GM23338 (cell line): Measurements from ENCODE around the gene OSBPL5. TPM values are rescaled to one million over a fixed set of nuclear protein-coding genes. Genes with fewer than 3 reads are reported as not detected.

Experiments used
- ATAC-seq: fragments of 200-7000 bp; cut with Tn5 transposase; 3 replicates; pipeline ENCODE4 v1.9.1; 2020
- DNase-seq: peaks from one replicate; pipeline ENCODE4 v3.0.0-alpha.2; 2015; ENCODE audit warnings: low spot score
- H2AFZ ChIP-seq: fragments of 200-600 bp; sonication (generic); 2 replicates; pipeline ENCODE4 v1.8.0; 2016; ENCODE audit warnings: antibody characterized with exemption, mild to moderate bottlenecking, moderate library complexity
- H3F3A ChIP-seq: fragments of 200-600 bp; sonication (generic); replicated peaks from 2 replicates; pipeline ENCODE4 v1.8.0; 2017; ENCODE audit warnings: antibody characterized with exemption, mixed run types, low read depth
- H3K27ac ChIP-seq: fragments of 200-600 bp; sonication (generic); 2 replicates; pipeline ENCODE4 v1.6.1; 2016; ENCODE audit warnings: low read depth
- H3K27me3 ChIP-seq: fragments of 200-600 bp; sonication (generic); 2 replicates; pipeline ENCODE4 v1.8.0; 2016; ENCODE audit warnings: mild to moderate bottlenecking, mixed run types, moderate library complexity; ENCODE audit not compliant: insufficient read depth
- H3K36me3 ChIP-seq: fragments of 200-600 bp; sonication (generic); 2 replicates; pipeline ENCODE4 v1.8.0; 2016; ENCODE audit warnings: mild to moderate bottlenecking; ENCODE audit not compliant: insufficient read depth
- H3K4me1 ChIP-seq: fragments of 200-600 bp; sonication (generic); 2 replicates; pipeline ENCODE4 v1.8.0; 2016; ENCODE audit warnings: mild to moderate bottlenecking, moderate library complexity; ENCODE audit not compliant: insufficient read depth
- H3K4me2 ChIP-seq: fragments of 200-600 bp; sonication (generic); 2 replicates; pipeline ENCODE4 v1.7.1; 2017; ENCODE audit warnings: mixed run types
- H3K4me3 ChIP-seq: fragments of 200-600 bp; sonication (generic); 2 replicates; pipeline ENCODE4 v1.6.1; 2016; ENCODE audit warnings: mixed run types
- H3K79me2 ChIP-seq: fragments of 200-600 bp; sonication (generic); replicated peaks from 2 replicates; pipeline ENCODE4 v1.8.0; 2017; ENCODE audit warnings: mild to moderate bottlenecking; ENCODE audit not compliant: insufficient read depth
- H3K9me2 ChIP-seq: fragments of 200-600 bp; sonication (generic); 2 replicates; pipeline ENCODE4 v1.8.0; 2017; ENCODE audit not compliant: insufficient read depth
- H4K20me1 ChIP-seq: fragments of 200-600 bp; sonication (generic); replicated peaks from 2 replicates; pipeline ENCODE4 v1.8.0; 2017; ENCODE audit warnings: mild to moderate bottlenecking; ENCODE audit not compliant: insufficient read depth
- H3K27ac Mint-ChIP-seq: 2 replicates; pipeline ENCODE4 v1.8.0; 2020; ENCODE audit warnings: inconsistent platforms, mild to moderate bottlenecking, moderate library complexity, mixed read lengths
- H3K27me3 Mint-ChIP-seq: 3 replicates; pipeline ENCODE4 v1.8.0; 2022; ENCODE audit warnings: low read depth, mild to moderate bottlenecking, moderate library complexity, mixed read lengths, inconsistent platforms; ENCODE audit not compliant: insufficient read depth, poor library complexity
- H3K36me3 Mint-ChIP-seq: 3 replicates; pipeline ENCODE4 v1.8.0; 2021; ENCODE audit warnings: low read depth, mild to moderate bottlenecking, inconsistent platforms, moderate library complexity, mixed read lengths
- H3K4me1 Mint-ChIP-seq: 3 replicates; pipeline ENCODE4 v1.8.0; 2020; ENCODE audit warnings: mild to moderate bottlenecking, inconsistent platforms, mixed read lengths
- H3K4me3 Mint-ChIP-seq: 3 replicates; pipeline ENCODE4 v1.8.0; 2021; ENCODE audit warnings: moderate library complexity, mild to moderate bottlenecking, inconsistent platforms, mixed read lengths
- H3K9me3 Mint-ChIP-seq: 3 replicates; pipeline ENCODE4 v1.8.0; 2020; ENCODE audit warnings: moderate library complexity, mild to moderate bottlenecking, inconsistent platforms, mixed read lengths
- CREB1 ChIP-seq: fragments of 250-450 bp; sonication (Bioruptor Pico); IDR thresholded peaks from 2 replicates; pipeline ENCODE4 v1.5.0; 2020; ENCODE audit warnings: low read depth, mild to moderate bottlenecking, moderate library complexity
- CTCF ChIP-seq, 2 experiments: fragments of 200-600 bp in 1 of 2; sonication (generic) in 1 of 2; conservative IDR thresholded peaks; 2 replicates each; pipeline versions ENCODE4 v1.5.1 to v1.6.1; 2016 to 2017; ENCODE audit warnings: antibody characterized with exemption in 2 of 2, low read depth in 2 of 2, mild to moderate bottlenecking in 2 of 2, moderate library complexity in 1 of 2
- ETS1 ChIP-seq: IDR thresholded peaks from 2 replicates; pipeline ENCODE4 v1.6.1; 2016; ENCODE audit warnings: antibody characterized with exemption
- EZH2 ChIP-seq: fragments of 200-600 bp; sonication (generic); IDR thresholded peaks from one replicate; pipeline ENCODE4 v1.8.0; 2017; ENCODE audit warnings: antibody characterized with exemption, mild to moderate bottlenecking, low read depth; ENCODE audit not compliant: unreplicated experiment
- EZH2phosphoT487 ChIP-seq: fragments of 200-600 bp; sonication (generic); IDR thresholded peaks from one replicate; pipeline ENCODE4 v1.8.1; 2018; ENCODE audit warnings: antibody characterized with exemption; ENCODE audit not compliant: unreplicated experiment
- JUNB ChIP-seq: IDR thresholded peaks from one replicate; pipeline ENCODE4 v1.6.1; 2016; ENCODE audit warnings: antibody characterized with exemption; ENCODE audit not compliant: unreplicated experiment
- NANOG ChIP-seq: IDR thresholded peaks from 2 replicates; pipeline ENCODE4 v1.6.1; 2016; ENCODE audit warnings: antibody characterized with exemption, borderline replicate concordance
- REST ChIP-seq: IDR thresholded peaks from one replicate; pipeline ENCODE4 v1.6.1; 2018; ENCODE audit warnings: antibody characterized with exemption; ENCODE audit not compliant: unreplicated experiment
- STAT1 ChIP-seq: IDR thresholded peaks from one replicate; pipeline ENCODE4 v1.6.1; 2016; ENCODE audit warnings: antibody characterized with exemption; ENCODE audit not compliant: unreplicated experiment
- ZNF114 ChIP-seq: fragments of 250-450 bp; sonication (Bioruptor Pico); IDR thresholded peaks from 2 replicates; pipeline ENCODE4 v1.5.0; 2020; ENCODE audit warnings: mild to moderate bottlenecking, moderate library complexity
- ZNF331 ChIP-seq: fragments of 250-450 bp; sonication (Bioruptor Pico); IDR thresholded peaks from 2 replicates; pipeline ENCODE4 v1.5.0; 2020; ENCODE audit warnings: low read depth, mild to moderate bottlenecking, moderate library complexity
- polyA plus RNA-seq: library from polyadenylated mRNA; unstranded; fragments of >200 nt; fragmentation: Nextera tagmentation; extraction: Ambion mirVana; gene quantifications from 2 replicates; pipeline ENCODE4 v1.2.1, GENCODE V29; 2016
- total RNA-seq: library from RNA; depleted of rRNA; stranded (reverse); fragments of >200 nt; shearing (Covaris generic); gene quantifications from 2 replicates; pipeline ENCODE4 v1.2.3, GENCODE V29; 2014

Gene OSBPL5
- total and polyA plus RNA-seq, 2 experiments from 2014 or later = 2.7 to 12.0 TPM

GRCh38 chr11:3138178-3139085 is 26.7 kb downstream of the OSBPL5 start:
- Mint-ChIP-seq H3K27me3 (peaks cover 5% of the 10 kb centered on the region), H3K27ac (no peak overlapping the region), H3K4me3 (no peak overlapping the region), H3K36me3 (no peaks in the 10 kb centered on the region; the same call in 2 of the 3 replicates), H3K4me1 (peaks cover 5% of the 10 kb centered on the region; the same call in 2 of the 3 replicates), H3K9me3 (no peaks in the 10 kb centered on the region; the same call in 2 of the 3 replicates)
- H3K4me1 ChIP-seq = no peaks in the 10 kb centered on the region
- DNase-seq (no peak), ATAC-seq (peak; percentile 47)
- H3K27ac ChIP-seq = no peak overlapping the region
- no peaks in the 10 kb centered on the region for H3K9me2 ChIP-seq
- H3F3A ChIP-seq = no peaks in the 10 kb centered on the region
- H4K20me1 ChIP-seq = no peaks in the 10 kb centered on the region
- TF ChIP-seq EZH2phosphoT487 (no peak), CTCF (conservative IDR thresholded peaks at IDR 0.05; ENCODE audit: low read depth in 2 of 2) (peak in 1 of 2 experiments; percentile 67; a peak in 3 of 4 replicates)
- no peaks in the 10 kb centered on the region for H3K27me3 ChIP-seq
- H3K36me3 ChIP-seq = no peaks in the 10 kb centered on the region
- H3K4me2 ChIP-seq = no peak overlapping the region
- no peak overlapping the region for H2AFZ ChIP-seq
- H3K79me2 ChIP-seq = no peaks in the 10 kb centered on the region
- no peak overlapping the region for H3K4me3 ChIP-seq

- Histone ChIP-seq H2AFZ (no peak overlapping the region), H3K27me3 (no peaks in the 10 kb centered on the region), H3K79me2 (no peaks in the 10 kb centered on the region), H3K4me3 (no peak overlapping the region), H3F3A (no peaks in the 10 kb centered on the region), H3K4me1 (no peaks in the 10 kb centered on the region), H3K4me2 (no peak overlapping the region), H3K9me2 (no peaks in the 10 kb centered on the region), H4K20me1 (no peaks in the 10 kb centered on the region), H3K27ac (no peak overlapping the region), H3K36me3 (no peaks in the 10 kb centered on the region)
- H3K4me1 Mint-ChIP-seq = peaks cover 5% of the 10 kb centered on the region; the same call in 2 of the 3 replicates
- DNase-seq (no peak), ATAC-seq (no peak)
- no peak overlapping the region for H3K27ac Mint-ChIP-seq
- H3K4me3 Mint-ChIP-seq = no peak overlapping the region
- no peaks in the 10 kb centered on the region for H3K9me3 Mint-ChIP-seq
- H3K36me3 Mint-ChIP-seq = no peaks in the 10 kb centered on the region; the same call in 2 of the 3 replicates
- peaks cover 5% of the 10 kb centered on the region for H3K27me3 Mint-ChIP-seq
- TF ChIP-seq REST (no peak), EZH2phosphoT487 (no peak), NANOG (no peak), CREB1 (CRISPR knock-in tag) (no peak), ETS1 (no peak), STAT1 (no peak), CTCF (conservative IDR thresholded peaks at IDR 0.05; ENCODE audit: low read depth in 2 of 2) (no peak), EZH2 (no peak), ZNF114 (CRISPR knock-in tag) (no peak), ZNF331 (CRISPR knock-in tag) (no peak), JUNB (no peak)
These were observed 27.5 kb downstream of the OSBPL5 start for GRCh38 chr11:3137486-3138177.
